WI38 (cell line): Measurements from ENCODE around the gene OCEL1.

Source experiments
- H3K4me3 ChIP-seq: 2 replicates; pipeline ENCODE4 v1.5.1; 2011; ENCODE audit warnings: low read depth, mild to moderate bottlenecking, control low read depth, low read length
- CTCF ChIP-seq: IDR thresholded peaks from 2 replicates; pipeline ENCODE4 v1.5.1; 2012; ENCODE audit warnings: low read depth, mild to moderate bottlenecking, control low read depth, low read length

The OCEL1 gene

GRCh38 chr19:17235971-17236777, 10.1 kb downstream of the OCEL1 start:
- peak overlapping the region; percentile 53 for H3K4me3 ChIP-seq

GRCh38 chr19:17236811-17237543, 11.0 kb downstream of the OCEL1 start:
- H3K4me3 ChIP-seq, result no peak overlapping the region
- no peak for TF ChIP-seq CTCF

More at GRCh38 chr19:17235971-17236777, 10.1 kb downstream of the OCEL1 start:
- no peak for TF ChIP-seq CTCF

- no peak overlapping the region for H3K4me3 ChIP-seq
- no peak for TF ChIP-seq CTCF
Measured at GRCh38 chr19:17237747-17238706, 12.0 kb downstream of the OCEL1 start.

GRCh38 chr19:17240062-17240752, 14.2 kb downstream of the OCEL1 start:
- TF ChIP-seq CTCF, result no peak
- no peak overlapping the region for H3K4me3 ChIP-seq

GRCh38 chr19:17240826-17241399, 14.9 kb downstream of the OCEL1 start:
- TF ChIP-seq CTCF, result no peak
- no peak overlapping the region for H3K4me3 ChIP-seq

GRCh38 chr19:17242431-17243208, 16.6 kb downstream of the OCEL1 start:
- TF ChIP-seq CTCF, result no peak
- H3K4me3 ChIP-seq, result peak overlapping the region; percentile 84
